IPS DF 6.9 (cell line): ENCODE results near the gene SNED1.

ENCODE experiments used
- DNase-seq: peaks from one replicate; pipeline ENCODE4 v3.0.0-alpha.2; 2013; ENCODE audit warnings: low read depth, low spot score
- H3K27ac ChIP-seq: one replicate; pipeline ENCODE4 v1.5.1; 2013; ENCODE audit warnings: low read length, control low read depth
- H3K27me3 ChIP-seq: 2 replicates; pipeline ENCODE4 v1.6.1; 2013; ENCODE audit warnings: mild to moderate bottlenecking, low read length; ENCODE audit not compliant: control insufficient read depth, insufficient read depth
- H3K36me3 ChIP-seq: 2 replicates; pipeline ENCODE4 v1.6.1; 2013; ENCODE audit warnings: low read length; ENCODE audit not compliant: control insufficient read depth, insufficient read depth
- H3K4me1 ChIP-seq: 2 replicates; pipeline ENCODE4 v1.6.1; 2013; ENCODE audit warnings: low read length; ENCODE audit not compliant: control insufficient read depth, insufficient read depth
- H3K4me3 ChIP-seq: 2 replicates; pipeline ENCODE4 v1.5.1; 2013; ENCODE audit warnings: mild to moderate bottlenecking, low read length
- H3K9me3 ChIP-seq: 2 replicates; pipeline ENCODE4 v1.6.1; 2013; ENCODE audit warnings: low read length, inconsistent platforms; ENCODE audit not compliant: control insufficient read depth, insufficient read depth
- WGBS: extraction: QIAGEN DNeasy Blood & Tissue Kit; methylation state at CpG from one replicate; pipeline ENCODE4 v1.1.7; 2013; ENCODE audit warnings: mixed read lengths, missing lambda C conversion rate; ENCODE audit not compliant: insufficient read length, insufficient coverage; 5-methylcytosine and 5-hydroxymethylcytosine counted together

SNED1 gene

GRCh38 chr2:241126201-241126611 is 127.8 kb downstream of the SNED1 start:
- H3K4me1 ChIP-seq = no peaks in the 10 kb centered on the region; the same call in 1 of the 2 replicates
- no CpG with 5 or more reads among the region's 21 CpGs for WGBS
- no peak overlapping the region for H3K27ac ChIP-seq
- no peaks in the 10 kb centered on the region for H3K27me3 ChIP-seq
- no peak for DNase-seq
- H3K36me3 ChIP-seq = peaks cover 18% of the 10 kb centered on the region
- H3K4me3 ChIP-seq = no peak overlapping the region
- H3K9me3 ChIP-seq = no peaks in the 10 kb centered on the region

- Histone ChIP-seq H3K4me3 (no peak overlapping the region), H3K9me3 (no peaks in the 10 kb centered on the region), H3K4me1 (no peaks in the 10 kb centered on the region; the same call in 1 of the 2 replicates), H3K27ac (no peak overlapping the region), H3K36me3 (peaks cover 18% of the 10 kb centered on the region), H3K27me3 (no peaks in the 10 kb centered on the region)
- no CpG with 5 or more reads among the region's 18 CpGs for WGBS
- DNase-seq = no peak
These were observed 128.4 kb downstream of the SNED1 start for GRCh38 chr2:241126771-241127202.

GRCh38 chr2:241128266-241128665 is 129.8 kb downstream of the SNED1 start:
- H3K36me3 ChIP-seq = peaks cover 13% of the 10 kb centered on the region
- no peak overlapping the region for H3K27ac ChIP-seq

GRCh38 chr2:241129086-241129871 is 130.9 kb downstream of the SNED1 start:
- H3K4me3 ChIP-seq = no peak overlapping the region
- no peak for DNase-seq
- no peaks in the 10 kb centered on the region; the same call in 1 of the 2 replicates for H3K4me1 ChIP-seq
- WGBS = no CpG with 5 or more reads among the region's 12 CpGs
- no peaks in the 10 kb centered on the region for H3K27me3 ChIP-seq
- no peak overlapping the region for H3K27ac ChIP-seq
- H3K36me3 ChIP-seq = peaks cover 6% of the 10 kb centered on the region
- no peaks in the 10 kb centered on the region for H3K9me3 ChIP-seq

More at GRCh38 chr2:241128266-241128665, 129.8 kb downstream of the SNED1 start:
- Histone ChIP-seq H3K9me3 (no peaks in the 10 kb centered on the region), H3K27me3 (no peaks in the 10 kb centered on the region), H3K4me3 (no peak overlapping the region), H3K4me1 (no peaks in the 10 kb centered on the region; the same call in 1 of the 2 replicates)
- DNase-seq = no peak
- no CpG with 5 or more reads among the region's 8 CpGs for WGBS

GRCh38 chr2:241130316-241130715 is 131.9 kb downstream of the SNED1 start:
- Histone ChIP-seq H3K27ac (no peak overlapping the region), H3K4me1 (no peaks in the 10 kb centered on the region; the same call in 1 of the 2 replicates), H3K4me3 (no peak overlapping the region), H3K9me3 (no peaks in the 10 kb centered on the region), H3K27me3 (no peaks in the 10 kb centered on the region), H3K36me3 (peaks cover 6% of the 10 kb centered on the region; the same call in 1 of the 2 replicates)
- WGBS = no CpG with 5 or more reads among the region's 16 CpGs
- DNase-seq = no peak

GRCh38 chr2:241131531-241131930 is 133.1 kb downstream of the SNED1 start:
- Histone ChIP-seq H3K27me3 (no peaks in the 10 kb centered on the region), H3K27ac (no peak overlapping the region), H3K36me3 (peaks cover 9% of the 10 kb centered on the region; the same call in 1 of the 2 replicates), H3K4me3 (no peak overlapping the region), H3K4me1 (no peaks in the 10 kb centered on the region; the same call in 1 of the 2 replicates), H3K9me3 (no peaks in the 10 kb centered on the region)
- WGBS = no CpG with 5 or more reads among the region's 7 CpGs
- DNase-seq = no peak

GRCh38 chr2:241132538-241133435 is 134.4 kb downstream of the SNED1 start:
- no peaks in the 10 kb centered on the region for H3K9me3 ChIP-seq
- DNase-seq = no peak
- H3K27ac ChIP-seq = no peak overlapping the region
- no peaks in the 10 kb centered on the region; the same call in 1 of the 2 replicates for H3K4me1 ChIP-seq
- no peaks in the 10 kb centered on the region for H3K27me3 ChIP-seq
- no peak overlapping the region for H3K4me3 ChIP-seq
- peaks cover 18% of the 10 kb centered on the region for H3K36me3 ChIP-seq
- WGBS = no CpG with 5 or more reads among the region's 14 CpGs

GRCh38 chr2:241133436-241133820 is 135.0 kb downstream of the SNED1 start:
- Histone ChIP-seq H3K27me3 (no peaks in the 10 kb centered on the region), H3K4me1 (no peaks in the 10 kb centered on the region), H3K4me3 (no peak overlapping the region), H3K36me3 (peaks cover 20% of the 10 kb centered on the region), H3K9me3 (no peaks in the 10 kb centered on the region), H3K27ac (no peak overlapping the region)
- DNase-seq = no peak
- WGBS = no CpG with 5 or more reads among the region's 10 CpGs

- no peaks in the 10 kb centered on the region for H3K9me3 ChIP-seq
- H3K27ac ChIP-seq = no peak overlapping the region
- DNase-seq = no peak
- peaks cover 22% of the 10 kb centered on the region for H3K36me3 ChIP-seq
- no peaks in the 10 kb centered on the region for H3K27me3 ChIP-seq
- no peak overlapping the region for H3K4me3 ChIP-seq
- no peaks in the 10 kb centered on the region for H3K4me1 ChIP-seq
- no CpG with 5 or more reads among the region's 7 CpGs for WGBS
These were observed 136.3 kb downstream of the SNED1 start for GRCh38 chr2:241134711-241135110.

- H3K4me3 ChIP-seq = no peak overlapping the region
- no peaks in the 10 kb centered on the region for H3K4me1 ChIP-seq
- no peak overlapping the region for H3K27ac ChIP-seq
- peaks cover 25% of the 10 kb centered on the region for H3K36me3 ChIP-seq
- WGBS = no CpG with 5 or more reads among the region's 9 CpGs
- no peaks in the 10 kb centered on the region for H3K27me3 ChIP-seq
- no peak for DNase-seq
- H3K9me3 ChIP-seq = no peaks in the 10 kb centered on the region
These were observed 137.3 kb downstream of the SNED1 start for GRCh38 chr2:241135737-241136136.
